Subcutaneous abdominal adipose tissue (tissue), 5 donors: ENCODE results near the gene RPUSD1.
"Not testable (repeated sequence)": the region's sequence is repeated elsewhere in the genome, so short reads cannot be mapped to it uniquely, and the experiment has no call there.

Experiments
- H3K27ac ChIP-seq: one replicate; pipeline ENCODE4 v1.7.0; 2013; ENCODE audit warnings: low read depth, mild to moderate bottlenecking, inconsistent platforms, low read length, moderate library complexity
- H3K27me3 ChIP-seq, 5 donors: one replicate each; pipeline ENCODE4 v1.7.0; 2013; ENCODE audit warnings: low read length in 5 of 5, inconsistent platforms in 1 of 5; ENCODE audit not compliant: control insufficient read depth in 5 of 5, insufficient read depth in 4 of 5
- H3K36me3 ChIP-seq, 5 donors: one replicate each; pipeline ENCODE4 v1.7.0; 2013; ENCODE audit warnings: low read length in 5 of 5; ENCODE audit not compliant: control insufficient read depth in 5 of 5, insufficient read depth in 5 of 5
- H3K4me1 ChIP-seq, 5 donors: one replicate each; pipeline ENCODE4 v1.7.0; 2013; ENCODE audit warnings: low read length in 5 of 5, mild to moderate bottlenecking in 3 of 5, moderate library complexity in 1 of 5; ENCODE audit not compliant: control insufficient read depth in 5 of 5, insufficient read depth in 5 of 5
- H3K4me3 ChIP-seq, 5 donors: one replicate each; pipeline ENCODE4 v1.7.0; 2013; ENCODE audit warnings: low read length in 5 of 5, low read depth in 1 of 5
- H3K9ac ChIP-seq, 5 donors: one replicate each; pipeline ENCODE4 v1.7.0; 2013; ENCODE audit warnings: low read length in 5 of 5, mild to moderate bottlenecking in 4 of 5, moderate library complexity in 3 of 5
- H3K9me3 ChIP-seq, 5 donors: one replicate each; pipeline ENCODE4 v1.7.0; 2013; ENCODE audit warnings: low read length in 5 of 5; ENCODE audit not compliant: control insufficient read depth in 5 of 5
- donor health status: healthy.
- donor health status: healthy.
- donor health status: healthy.
- donor health status: healthy.
- donor health status: healthy.

RPUSD1 gene

GRCh38 chr16:779561-779960 lies 8.6 kb downstream of the RPUSD1 start:
- Histone ChIP-seq H3K4me3 (no peak overlapping the region), H3K9ac (no peak overlapping the region), H3K27ac (no peak overlapping the region), H3K4me1 (peaks cover 0 to 2% (median 0%) of the 10 kb centered on the region in 5 donors), H3K36me3 (no peaks in the 10 kb centered on the region), H3K9me3 (no peaks in the 10 kb centered on the region), H3K27me3 (peaks cover 21 to 49% (median 44%) of the 10 kb centered on the region in 5 donors)

DNA sequence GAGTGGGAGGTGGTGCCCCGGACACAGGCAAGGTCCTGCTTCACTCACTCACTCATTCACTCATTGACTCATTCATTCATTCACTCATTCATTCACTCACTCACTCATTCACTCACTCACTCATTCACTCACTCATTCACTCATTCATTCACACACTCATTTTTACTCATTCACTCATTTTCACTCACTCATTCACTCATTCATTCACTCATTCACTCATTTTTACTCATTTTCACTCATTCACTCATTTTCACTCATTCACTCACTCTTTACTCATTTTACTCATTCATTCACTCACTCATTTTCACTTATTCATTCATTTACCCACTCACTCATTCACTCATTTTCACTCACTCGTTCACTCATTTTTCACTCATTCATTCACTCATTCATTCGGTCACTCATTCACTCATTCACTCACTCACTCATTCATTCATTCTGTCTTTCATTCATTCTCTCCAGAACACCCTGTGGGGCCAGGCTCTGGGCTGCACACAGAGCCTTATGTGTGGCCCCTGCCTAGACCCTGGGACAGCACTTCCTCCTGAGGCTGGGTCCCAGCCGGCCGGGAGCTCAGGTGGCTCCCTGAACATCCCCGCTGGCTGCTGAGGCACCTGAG lies 9.2 kb downstream of the RPUSD1 start:
- Histone ChIP-seq H3K4me3 (no peak overlapping the region), H3K36me3 (no peaks in the 10 kb centered on the region), H3K27me3 (peaks cover 21 to 48% (median 44%) of the 10 kb centered on the region in 5 donors), H3K9me3 (no peaks in the 10 kb centered on the region), H3K27ac (no peak overlapping the region), H3K4me1 (peaks cover 0 to 2% (median 0%) of the 10 kb centered on the region in 5 donors), H3K9ac (no peak overlapping the region)

GRCh38 chr16:778447-778846 lies 9.7 kb downstream of the RPUSD1 start:
- Histone ChIP-seq H3K27me3 (peaks cover 19 to 46% (median 42%) of the 10 kb centered on the region in 5 donors), H3K4me1 (no peaks in the 10 kb centered on the region), H3K27ac (no peak overlapping the region)

GRCh38 chr16:777826-778225 lies 10.4 kb downstream of the RPUSD1 start:
- no peaks in the 10 kb centered on the region for H3K36me3 ChIP-seq
- H3K9me3 ChIP-seq, result no peaks in the 10 kb centered on the region
- H3K9ac ChIP-seq, result no peak overlapping the region
- peaks cover 15 to 42% (median 35%) of the 10 kb centered on the region in 5 donors for H3K27me3 ChIP-seq
- no peak overlapping the region for H3K4me3 ChIP-seq
- H3K27ac ChIP-seq, result no peak overlapping the region
- H3K4me1 ChIP-seq, result no peaks in the 10 kb centered on the region

More at GRCh38 chr16:778447-778846, 9.7 kb downstream of the RPUSD1 start:
- no peaks in the 10 kb centered on the region for H3K9me3 ChIP-seq
- H3K9ac ChIP-seq, result no peak overlapping the region
- no peak overlapping the region for H3K4me3 ChIP-seq
- H3K36me3 ChIP-seq, result no peaks in the 10 kb centered on the region

DNA sequence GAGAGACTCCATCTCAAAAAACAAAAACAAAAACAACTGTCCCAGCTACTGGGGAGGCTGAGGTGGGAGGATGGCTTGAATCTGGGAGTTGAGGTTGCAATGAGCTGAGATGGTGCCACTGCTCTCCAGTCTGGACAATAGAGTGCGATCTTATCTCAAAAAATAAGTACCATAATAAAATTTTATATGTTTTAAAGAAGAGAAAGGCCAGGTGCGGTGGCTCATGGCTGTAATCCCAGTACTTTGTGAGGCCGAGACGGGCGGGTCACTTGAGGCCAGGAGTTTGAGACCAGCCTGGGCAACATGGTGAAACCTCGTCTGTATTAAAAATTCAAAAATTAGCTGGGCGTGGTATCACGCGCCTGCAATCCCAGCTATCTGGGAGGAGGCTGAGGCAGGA lies 11.4 kb downstream of the RPUSD1 start:
- no peaks in the 10 kb centered on the region for H3K9me3 ChIP-seq
- H3K36me3 ChIP-seq, result no peaks in the 10 kb centered on the region
- no peak overlapping the region for H3K27ac ChIP-seq
- H3K4me3 ChIP-seq, result no peak overlapping the region
- peaks cover 7 to 33% (median 25%) of the 10 kb centered on the region in 5 donors for H3K27me3 ChIP-seq
- no peaks in the 10 kb centered on the region for H3K4me1 ChIP-seq
- H3K9ac ChIP-seq, result no peak overlapping the region

GRCh38 chr16:776298-776697 lies 11.9 kb downstream of the RPUSD1 start:
- H3K4me3 ChIP-seq, H3K9ac ChIP-seq, H3K4me1 ChIP-seq, H3K27ac ChIP-seq, H3K36me3 ChIP-seq, H3K9me3 ChIP-seq: not testable (repeated sequence)
- peaks cover 4 to 28% (median 20%) of the 10 kb centered on the region in 5 donors for H3K27me3 ChIP-seq

- H3K27ac ChIP-seq, result no peak overlapping the region
- H3K9ac ChIP-seq, result no peak overlapping the region
- H3K27me3 ChIP-seq, result peaks cover 0 to 18% (median 12%) of the 10 kb centered on the region in 5 donors
Observed at GRCh38 chr16:775236-775796, 12.9 kb downstream of the RPUSD1 start.

DNA sequence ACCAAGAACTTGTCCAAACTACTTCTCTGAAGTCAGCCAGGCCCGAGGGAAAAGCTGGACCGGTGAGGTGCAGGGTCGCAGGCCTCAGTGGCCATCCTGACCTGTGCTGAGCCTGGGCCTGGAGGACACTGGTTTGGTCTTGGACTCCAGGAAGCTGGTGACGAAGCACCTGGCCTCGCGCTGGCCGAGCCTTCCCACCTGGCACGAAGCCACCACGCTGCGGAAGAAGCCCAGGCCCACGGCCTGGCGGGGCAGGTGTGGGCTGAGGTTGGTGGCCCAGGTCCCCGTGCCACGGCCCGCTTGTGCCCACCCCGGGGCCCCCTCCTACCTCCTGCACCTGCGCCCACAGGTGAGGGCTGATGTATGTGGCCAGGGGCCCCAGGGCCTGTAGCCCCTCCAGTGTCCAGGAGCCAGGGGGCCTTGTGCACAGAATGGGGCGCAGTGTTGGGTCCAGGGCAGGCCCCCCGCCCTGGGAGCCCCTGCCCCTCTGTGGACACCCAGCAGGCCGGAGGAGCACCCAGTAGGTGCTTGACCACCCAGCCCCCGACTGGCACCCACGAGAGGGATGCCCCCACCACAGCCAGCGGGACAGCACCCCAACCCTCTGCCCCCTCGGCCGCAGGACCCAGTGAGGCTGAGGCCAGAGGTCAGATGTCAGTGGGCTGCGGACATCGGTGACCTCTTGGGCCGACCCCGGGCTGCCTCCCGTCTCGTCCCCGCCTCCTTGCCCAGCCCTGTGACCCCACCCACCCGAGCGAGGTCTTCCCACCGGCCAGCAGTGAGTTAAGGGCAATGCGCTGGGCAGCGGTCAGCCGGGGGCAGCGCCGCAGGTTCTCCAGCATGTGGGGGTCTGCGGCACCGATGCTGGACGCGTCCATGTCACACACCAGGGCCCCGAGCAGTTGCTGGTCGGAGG lies 13.8 kb downstream of the RPUSD1 start:
- no peak overlapping the region for H3K9ac ChIP-seq
- H3K4me3 ChIP-seq, result no peak overlapping the region
- no peaks in the 10 kb centered on the region for H3K36me3 ChIP-seq
- no peak overlapping the region for H3K27ac ChIP-seq
- peaks cover 4 to 19% (median 12%) of the 10 kb centered on the region in 5 donors for H3K27me3 ChIP-seq
- no peaks in the 10 kb centered on the region for H3K4me1 ChIP-seq
- no peaks in the 10 kb centered on the region for H3K9me3 ChIP-seq

More at GRCh38 chr16:775236-775796, 12.9 kb downstream of the RPUSD1 start:
- no peaks in the 10 kb centered on the region for H3K9me3 ChIP-seq
- no peaks in the 10 kb centered on the region for H3K36me3 ChIP-seq
- H3K4me3 ChIP-seq, result no peak overlapping the region
- H3K4me1 ChIP-seq, result no peaks in the 10 kb centered on the region

GRCh38 chr16:772959-773358 lies 15.2 kb downstream of the RPUSD1 start:
- no peaks in the 10 kb centered on the region for H3K4me1 ChIP-seq
- H3K36me3 ChIP-seq, result no peaks in the 10 kb centered on the region

GRCh38 chr16:770411-770810 lies 17.8 kb downstream of the RPUSD1 start:
- Histone ChIP-seq H3K27me3 (peaks cover 9 to 21% (median 18%) of the 10 kb centered on the region in 5 donors), H3K27ac (no peak overlapping the region), H3K4me3 (no peak overlapping the region), H3K9ac (no peak overlapping the region), H3K36me3 (no peaks in the 10 kb centered on the region), H3K9me3 (no peaks in the 10 kb centered on the region), H3K4me1 (no peaks in the 10 kb centered on the region)

More at GRCh38 chr16:772959-773358, 15.2 kb downstream of the RPUSD1 start:
- no peak overlapping the region for H3K27ac ChIP-seq
- H3K27me3 ChIP-seq, result peaks cover 7 to 14% (median 11%) of the 10 kb centered on the region in 5 donors
- H3K9me3 ChIP-seq, result no peaks in the 10 kb centered on the region
- no peak overlapping the region for H3K4me3 ChIP-seq
- H3K9ac ChIP-seq, result no peak overlapping the region
